T-cell (primary cell): ENCODE measurements around the gene TCF12. TPM values are rescaled to one million over a fixed set of nuclear protein-coding genes. Genes with fewer than 3 reads are reported as not detected.

Experiments
- ATAC-seq, 4 experiments: fragments of 200-7000 bp in 3 of 4; fragments of 150-1000 bp in 1 of 4; cut with Tn5 transposase; replicated peaks in 1 of 4; 1 replicate in 3 of 4; 2 replicates in 1 of 4; pipeline ENCODE4 v1.10.0; 2021; ENCODE audit warnings: moderate library complexity in 3 of 4, mild to moderate bottlenecking in 2 of 4, moderate number of reproducible peaks in 1 of 4
- CTCF ChIA-PET, 2 donors: fragments of 300-600 bp; sonication (Branson Sonifier 250); formaldehyde crosslinking; loops; one replicate each; lab custom pipeline; 2022; ENCODE audit warnings: antibody characterized with exemption in 2 of 2; lab: Charles Lee
- POLR2A ChIA-PET, 2 donors: fragments of 300-600 bp; sonication (Branson Sonifier 250); formaldehyde crosslinking; loops; one replicate each; lab custom pipeline; 2022; ENCODE audit warnings: antibody characterized with exemption in 2 of 2; lab: Charles Lee
- DNase-seq, 35 experiments: peaks; one replicate each; pipeline versions ENCODE4 v3.0.0 to v3.0.0-alpha.2; 2013 to 2023
- H3K27ac ChIP-seq: one replicate; pipeline ENCODE4 v1.5.1; 2013; ENCODE audit warnings: low read length
- H3K27me3 ChIP-seq, 2 experiments: replicated peaks in 1 of 2; 1 replicate in 1 of 2; 2 replicates in 1 of 2; pipeline versions ENCODE4 v1.6.1 to v1.7.0; 2013; ENCODE audit warnings: low read length in 1 of 2, mixed read lengths in 1 of 2; ENCODE audit not compliant: control insufficient read depth in 2 of 2, insufficient read depth in 2 of 2; ENCODE audit errors: extremely low read depth in 1 of 2
- H3K36me3 ChIP-seq, 2 donors: 1 replicate in 1 of 2; 2 replicates in 1 of 2; pipeline versions ENCODE4 v1.6.1 to v1.7.0; 2013; ENCODE audit warnings: low read length in 1 of 2; ENCODE audit not compliant: control insufficient read depth in 2 of 2, insufficient read depth in 1 of 2; ENCODE audit errors: extremely low read depth in 1 of 2
- H3K4me1 ChIP-seq, 2 experiments: 1 replicate in 1 of 2; 2 replicates in 1 of 2; pipeline versions ENCODE4 v1.6.1 to v1.7.0; 2013; ENCODE audit warnings: low read length in 2 of 2, mixed read lengths in 1 of 2; ENCODE audit not compliant: insufficient read depth in 2 of 2, control insufficient read depth in 1 of 2; ENCODE audit errors: extremely low read depth in 1 of 2
- H3K4me3 ChIP-seq, 2 donors: 1 replicate in 1 of 2; 2 replicates in 1 of 2; pipeline versions ENCODE4 v1.5.1 to v1.7.0; 2013; ENCODE audit warnings: mild to moderate bottlenecking in 2 of 2, low read length in 1 of 2, moderate library complexity in 1 of 2; ENCODE audit not compliant: control insufficient read depth in 1 of 2; ENCODE audit errors: extremely low read depth in 1 of 2
- H3K9me3 ChIP-seq: 2 replicates; pipeline ENCODE4 v1.7.0; 2013
- H3K27ac Mint-ChIP-seq, 2 donors: one replicate each; pipeline ENCODE4 v1.8.0; 2020 to 2021; ENCODE audit warnings: mild to moderate bottlenecking in 2 of 2, mixed read lengths in 2 of 2
- H3K27me3 Mint-ChIP-seq, 2 donors: one replicate each; pipeline ENCODE4 v1.8.0; 2021 to 2022; ENCODE audit warnings: mixed read lengths in 2 of 2
- H3K36me3 Mint-ChIP-seq: one replicate; pipeline ENCODE4 v1.8.0; 2021; ENCODE audit warnings: mixed read lengths
- H3K4me1 Mint-ChIP-seq, 3 donors: one replicate each; pipeline ENCODE4 v1.8.0; 2020 to 2022; ENCODE audit warnings: mixed read lengths in 3 of 3, mild to moderate bottlenecking in 1 of 3
- H3K4me3 Mint-ChIP-seq, 3 donors: one replicate each; pipeline ENCODE4 v1.8.0; 2020 to 2022; ENCODE audit warnings: mild to moderate bottlenecking in 3 of 3, mixed read lengths in 3 of 3, moderate library complexity in 3 of 3
- H3K9me3 Mint-ChIP-seq, 3 donors: one replicate each; pipeline ENCODE4 v1.8.0; 2020 to 2022; ENCODE audit warnings: mixed read lengths in 3 of 3
- whole genome bisulfite sequencing: methylation state at CpG from one replicate; pipeline ENCODE4 v1.1.5; 2013; ENCODE audit warnings: missing lambda C conversion rate; ENCODE audit not compliant: insufficient coverage; 5-methylcytosine and 5-hydroxymethylcytosine counted together
- total RNA-seq, 35 experiments: library from RNA in 6 of 35; stranded (reverse) in 6 of 35; fragments of 120-200 nt in 1 of 35; gene quantifications; one replicate each; pipeline versions ENCODE4 v1.2.1 to v1.2.4 and lab custom pipeline; 2013 to 2026

TCF12 gene
- total RNA-seq, 5 donors from 2014 or later (not counting 1 experiment from before 2014, with no cell fraction given): 68.0 to 94.3 (median 83.0) TPM

- no peak overlapping the region for H3K4me3 ChIP-seq
- H3K27ac ChIP-seq: no peak overlapping the region
- whole genome bisulfite sequencing: no CpG with 5 or more reads among the region's 2 CpGs
- H3K4me3 Mint-ChIP-seq: no peak overlapping the region
- CTCF ChIA-PET: no interaction called here
- H3K36me3 Mint-ChIP-seq: peaks cover 4% of the 10 kb centered on the region
- peaks cover 8 to 39% of the 10 kb centered on the region in 2 experiments for H3K4me1 ChIP-seq
- H3K9me3 Mint-ChIP-seq: peaks cover 0 to 4% (median 0%) of the 10 kb centered on the region in 3 donors
- POLR2A ChIA-PET: no interaction called here
- no peaks in the 10 kb centered on the region for H3K27me3 ChIP-seq
- DNase-seq (no peak), ATAC-seq (no peak)
- H3K27ac Mint-ChIP-seq: no peak overlapping the region
- H3K9me3 ChIP-seq: no peaks in the 10 kb centered on the region
- H3K4me1 Mint-ChIP-seq: peaks cover 41 to 51% (median 50%) of the 10 kb centered on the region in 3 donors
- no peaks in the 10 kb centered on the region for H3K36me3 ChIP-seq
- H3K27me3 Mint-ChIP-seq: no peaks in the 10 kb centered on the region
Observed at GRCh38 chr15:56978898-56979662, 60.6 kb downstream of the TCF12 start.

GRCh38 chr15:56980473-56980872, 62.0 kb downstream of the TCF12 start:
- CTCF ChIA-PET: no interaction called here
- Histone ChIP-seq H3K36me3 (no peaks in the 10 kb centered on the region), H3K27ac (no peak overlapping the region), H3K9me3 (no peaks in the 10 kb centered on the region), H3K4me3 (no peak overlapping the region), H3K27me3 (no peaks in the 10 kb centered on the region), H3K4me1 (peaks cover 8 to 52% of the 10 kb centered on the region in 2 experiments)
- POLR2A ChIA-PET: no interaction called here
- Mint-ChIP-seq H3K27ac (peak overlapping the region; percentile 10 to 13), H3K4me1 (peaks cover 51 to 63% (median 63%) of the 10 kb centered on the region in 3 donors), H3K4me3 (no peak overlapping the region), H3K9me3 (peaks cover 0 to 4% (median 0%) of the 10 kb centered on the region in 3 donors), H3K36me3 (peaks cover 4% of the 10 kb centered on the region), H3K27me3 (no peaks in the 10 kb centered on the region)
- DNase-seq (no peak), ATAC-seq (no peak)
- WGBS: 100% methylated on average over 2 of the region's 3 CpGs

DNA sequence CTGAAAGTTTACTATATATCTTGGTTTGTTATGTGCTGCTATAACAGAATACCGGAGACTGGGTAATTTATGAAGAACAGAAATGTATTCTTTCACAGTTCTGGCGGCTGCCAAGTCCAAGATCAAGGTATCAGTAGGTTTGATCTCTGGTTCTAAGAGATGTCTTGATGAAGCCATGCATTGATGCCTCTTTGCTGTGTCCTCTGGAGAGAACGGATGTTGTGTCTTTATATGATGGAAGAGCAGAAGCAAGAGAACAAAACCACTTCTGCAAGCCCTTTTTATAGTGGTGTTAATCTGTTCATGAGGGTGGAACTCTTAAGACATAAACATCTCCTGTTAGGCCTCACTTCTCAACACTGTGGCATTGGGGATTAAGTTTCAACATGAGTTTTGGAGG, 62.7 kb downstream of the TCF12 start:
- H3K4me3 ChIP-seq: peak overlapping the region in 1 of 2 donors; percentile 15
- DNase-seq (peak in 5 of 35 experiments; percentile 1 to 35 (median 19)), ATAC-seq (peak; percentile 37 to 94 (median 63))
- peaks cover 8 to 56% of the 10 kb centered on the region in 2 experiments for H3K4me1 ChIP-seq
- ChIA-PET POLR2A (no interaction called here), CTCF (no interaction called here)
- no peaks in the 10 kb centered on the region for H3K27me3 ChIP-seq
- Mint-ChIP-seq H3K27me3 (no peaks in the 10 kb centered on the region), H3K4me1 (peaks cover 51 to 65% (median 63%) of the 10 kb centered on the region in 3 donors), H3K9me3 (no peaks in the 10 kb centered on the region), H3K36me3 (no peaks in the 10 kb centered on the region), H3K4me3 (no peak overlapping the region), H3K27ac (peak overlapping the region in 1 of 2 donors; percentile 13)
- H3K27ac ChIP-seq: no peak overlapping the region
- no peaks in the 10 kb centered on the region for H3K36me3 ChIP-seq
- H3K9me3 ChIP-seq: no peaks in the 10 kb centered on the region
- WGBS: 91% methylated on average over 2 of the region's 3 CpGs

- Histone ChIP-seq H3K36me3 (no peaks in the 10 kb centered on the region), H3K27ac (no peak overlapping the region), H3K9me3 (no peaks in the 10 kb centered on the region), H3K4me1 (peaks cover 8 to 69% of the 10 kb centered on the region in 2 experiments), H3K27me3 (no peaks in the 10 kb centered on the region), H3K4me3 (no peak overlapping the region)
- DNase-seq (no peak), ATAC-seq (no peak)
- Mint-ChIP-seq H3K4me3 (no peak overlapping the region), H3K4me1 (peaks cover 51 to 72% (median 60%) of the 10 kb centered on the region in 3 donors), H3K36me3 (no peaks in the 10 kb centered on the region), H3K27me3 (no peaks in the 10 kb centered on the region), H3K27ac (no peak overlapping the region), H3K9me3 (no peaks in the 10 kb centered on the region)
- no CpG with 5 or more reads among the region's 1 CpG for WGBS
- POLR2A ChIA-PET: no interaction called here
- CTCF ChIA-PET: no interaction called here
Observed at GRCh38 chr15:56982987-56983386, 64.5 kb downstream of the TCF12 start.

DNA sequence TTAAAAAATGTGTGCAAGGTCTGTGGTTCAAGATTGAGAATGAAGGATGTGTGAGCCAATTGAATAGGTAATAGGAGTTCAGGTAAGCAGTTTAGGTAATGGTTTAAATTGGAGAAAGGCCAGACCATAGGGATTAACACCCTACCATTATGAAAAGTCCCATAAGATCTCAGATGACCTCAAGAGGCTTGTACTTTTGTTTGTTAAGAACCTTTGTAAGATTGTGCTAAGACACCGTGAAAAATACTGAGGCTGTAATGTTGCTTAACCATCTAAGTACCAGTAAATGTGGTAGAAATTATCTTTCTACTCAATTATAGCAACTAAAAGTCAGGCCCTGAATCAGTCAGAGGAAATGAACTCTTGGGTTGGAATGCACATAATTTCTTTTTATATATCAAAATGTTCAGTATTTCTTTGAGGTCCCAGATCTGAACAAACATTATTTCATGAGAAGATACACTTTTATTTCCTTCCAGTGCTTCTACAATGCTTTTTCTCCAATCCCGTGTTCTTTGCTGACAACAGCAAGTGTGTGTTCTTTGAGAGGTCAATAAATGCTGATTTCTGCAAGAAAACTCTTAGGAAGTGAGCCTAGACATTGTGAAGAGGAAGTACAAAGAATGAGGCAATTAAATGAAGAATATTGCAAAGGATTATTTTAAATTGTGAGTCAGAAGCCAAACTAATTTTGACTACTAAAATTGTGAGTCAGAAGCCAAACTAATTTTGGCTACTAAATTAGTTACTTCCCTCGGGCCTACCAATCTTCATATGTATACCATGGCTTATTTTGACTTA, 66.4 kb downstream of the TCF12 start:
- Mint-ChIP-seq H3K36me3 (no peaks in the 10 kb centered on the region), H3K4me1 (peaks cover 61 to 76% (median 61%) of the 10 kb centered on the region in 3 donors), H3K9me3 (no peaks in the 10 kb centered on the region), H3K4me3 (no peak overlapping the region), H3K27ac (peak overlapping the region in 1 of 2 donors; percentile 45), H3K27me3 (no peaks in the 10 kb centered on the region)
- no CpG with 5 or more reads among the region's 3 CpGs for WGBS
- Histone ChIP-seq H3K27me3 (no peaks in the 10 kb centered on the region), H3K36me3 (no peaks in the 10 kb centered on the region), H3K4me1 (peaks cover 8 to 81% of the 10 kb centered on the region in 2 experiments), H3K4me3 (no peak overlapping the region), H3K27ac (no peak overlapping the region), H3K9me3 (no peaks in the 10 kb centered on the region)
- ChIA-PET CTCF (no interaction called here), POLR2A (no interaction called here)
- ATAC-seq (no peak), DNase-seq (no peak)

DNA sequence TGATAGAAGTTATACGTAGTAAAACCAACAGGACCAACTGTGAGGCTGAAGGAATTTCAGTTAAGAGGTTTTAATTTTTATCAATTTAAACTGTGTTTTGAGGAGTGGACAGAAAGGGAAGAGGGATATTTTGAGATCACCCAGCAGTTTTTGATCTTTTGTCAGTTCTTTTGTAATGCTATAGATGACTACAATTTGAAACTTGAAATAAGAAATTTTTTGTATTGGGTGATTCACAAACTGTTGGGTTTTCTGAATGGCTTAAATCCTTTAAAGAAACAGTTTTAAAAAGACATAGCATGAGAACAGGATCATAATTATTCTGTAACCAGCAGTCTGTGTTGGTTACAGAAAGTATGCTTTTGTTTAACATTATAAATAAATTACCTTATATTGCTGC, 67.4 kb downstream of the TCF12 start:
- Histone ChIP-seq H3K27ac (no peak overlapping the region), H3K27me3 (no peaks in the 10 kb centered on the region), H3K9me3 (no peaks in the 10 kb centered on the region), H3K4me1 (peaks cover 2 to 75% of the 10 kb centered on the region in 2 experiments), H3K4me3 (no peak overlapping the region), H3K36me3 (no peaks in the 10 kb centered on the region)
- no peak for ATAC-seq
- CTCF ChIA-PET: interaction anchor here in 1 of 2 donors (0.6 kb wide), 1 partner anchor 107 kb away, joined by 3 read pairs; no protein-coding TSS in a partner anchor
- 83% methylated on average over 1 of the region's 1 CpG for WGBS
- no peaks in the 10 kb centered on the region for H3K27me3 Mint-ChIP-seq
- no peaks in the 10 kb centered on the region for H3K9me3 Mint-ChIP-seq
- H3K27ac Mint-ChIP-seq: no peak overlapping the region
- no peak for DNase-seq
- peaks cover 57 to 70% (median 59%) of the 10 kb centered on the region in 3 donors for H3K4me1 Mint-ChIP-seq
- H3K36me3 Mint-ChIP-seq: peaks cover under 1% of the 10 kb centered on the region
- no peak overlapping the region for H3K4me3 Mint-ChIP-seq
- POLR2A ChIA-PET: no interaction called here
